GM19099 (cell line): ENCODE results near the gene CHN2.

Source experiments
- POLR2A ChIP-seq: IDR thresholded peaks from 3 replicates; pipeline ENCODE4 v1.6.1; 2011; ENCODE audit warnings: low read depth; ENCODE audit not compliant: insufficient read length; ENCODE audit errors: extremely low read depth

CHN2 gene

GRCh38 chr7:29496355-29497020 is 301.9 kb downstream of the CHN2 start:
- no peak for TF ChIP-seq POLR2A

DNA sequence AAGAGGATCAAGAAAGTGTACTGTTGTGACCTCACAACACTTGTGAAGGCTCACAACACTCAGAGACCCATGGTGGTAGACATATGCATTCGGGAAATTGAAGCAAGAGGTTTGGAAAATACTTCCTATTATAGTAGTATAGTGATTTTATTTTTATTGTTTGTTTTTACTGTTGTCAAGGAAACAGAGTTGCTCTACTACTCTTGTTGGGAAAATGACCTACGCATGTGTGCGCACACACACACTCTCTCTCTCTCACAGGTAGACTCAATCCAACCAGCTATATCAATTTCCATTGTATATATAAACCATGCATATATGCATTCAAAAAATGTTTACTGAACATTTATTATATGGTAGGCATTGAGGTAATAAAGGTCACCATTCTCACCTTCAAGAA is 305.4 kb downstream of the CHN2 start:
- no peak for TF ChIP-seq POLR2A

DNA sequence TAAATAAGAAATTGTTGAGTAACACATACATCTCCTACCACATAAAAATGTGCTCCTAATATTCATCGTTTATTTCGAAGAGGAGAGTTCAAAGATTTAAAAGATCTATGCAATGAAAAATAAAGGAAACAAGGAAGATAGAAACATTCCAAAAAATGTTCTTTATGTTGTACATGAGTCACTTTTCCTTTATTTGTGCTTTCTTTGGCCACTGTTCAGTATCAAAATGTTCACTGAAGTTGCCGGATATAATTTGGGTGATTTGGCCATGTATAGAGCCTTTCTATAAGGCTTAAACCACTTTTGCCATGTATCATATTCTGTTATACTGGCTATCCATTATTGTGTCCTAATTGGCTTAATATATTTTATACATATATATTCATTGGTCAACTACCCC is 306.1 kb downstream of the CHN2 start:
- TF ChIP-seq POLR2A = no peak

DNA sequence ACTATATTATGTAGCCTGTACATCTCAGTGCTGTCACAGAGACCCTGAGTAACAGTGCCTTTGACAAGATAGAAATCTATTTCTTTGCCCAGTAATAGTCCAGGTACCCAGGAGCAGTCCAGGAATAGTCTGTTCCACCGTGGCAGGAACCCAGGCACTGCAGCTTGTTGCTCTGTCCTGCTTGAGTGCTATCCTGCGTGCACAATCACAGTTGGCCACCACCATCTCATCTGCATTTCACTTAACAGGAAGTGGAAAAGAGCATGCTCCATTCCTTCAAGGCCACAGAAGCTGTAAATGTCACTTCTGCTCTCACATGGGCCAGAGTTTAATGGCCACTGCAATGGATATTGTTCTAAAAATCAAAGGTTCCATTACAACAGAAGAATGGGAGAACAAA is 307.6 kb downstream of the CHN2 start:
- no peak for TF ChIP-seq POLR2A

GRCh38 chr7:29505931-29506330 is 311.4 kb downstream of the CHN2 start:
- no peak for TF ChIP-seq POLR2A

DNA sequence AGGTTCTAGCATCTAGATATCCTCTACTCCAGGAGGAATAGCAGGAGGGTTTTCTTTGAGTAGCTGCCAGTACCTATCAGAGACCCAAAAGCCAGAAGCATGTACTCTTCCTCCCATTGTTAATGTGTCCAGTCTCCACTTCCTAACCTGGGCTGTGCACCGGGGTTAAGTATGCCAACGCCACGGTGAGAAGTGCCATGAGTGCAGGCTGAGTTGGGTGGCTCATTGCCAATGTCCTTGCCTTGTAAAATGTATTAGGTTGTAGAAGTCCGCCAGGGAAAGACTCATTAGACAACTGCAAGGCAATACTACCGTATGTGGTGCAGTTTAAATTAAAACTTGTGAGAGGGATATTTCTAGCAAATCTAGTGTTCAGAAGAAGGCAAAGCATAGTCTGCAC is 314.0 kb downstream of the CHN2 start:
- TF ChIP-seq POLR2A = no peak

- no peak for TF ChIP-seq POLR2A
Measured at GRCh38 chr7:29510028-29510427, 315.5 kb downstream of the CHN2 start.

- no peak for TF ChIP-seq POLR2A
Measured at GRCh38 chr7:29511337-29511736, 316.8 kb downstream of the CHN2 start.

DNA sequence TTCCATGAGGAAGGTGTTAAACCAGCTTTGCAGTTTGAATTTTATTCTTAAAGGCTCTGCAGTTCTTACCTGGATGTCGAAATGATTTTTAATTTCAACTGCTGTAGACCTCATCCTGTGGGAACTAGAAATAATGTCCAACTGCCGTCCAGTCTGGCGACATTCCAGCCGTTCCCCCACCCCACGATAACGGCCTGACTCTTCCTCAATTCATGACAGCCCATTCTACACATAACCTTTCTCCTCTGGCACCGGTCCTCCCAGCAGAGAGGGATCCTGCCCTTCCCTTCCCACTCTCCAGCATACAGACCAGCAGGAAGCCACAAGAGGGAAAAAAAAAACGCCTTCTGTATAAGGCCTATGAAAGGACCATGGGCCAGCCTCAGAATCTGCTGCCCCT is 317.3 kb downstream of the CHN2 start:
- no peak for TF ChIP-seq POLR2A

DNA sequence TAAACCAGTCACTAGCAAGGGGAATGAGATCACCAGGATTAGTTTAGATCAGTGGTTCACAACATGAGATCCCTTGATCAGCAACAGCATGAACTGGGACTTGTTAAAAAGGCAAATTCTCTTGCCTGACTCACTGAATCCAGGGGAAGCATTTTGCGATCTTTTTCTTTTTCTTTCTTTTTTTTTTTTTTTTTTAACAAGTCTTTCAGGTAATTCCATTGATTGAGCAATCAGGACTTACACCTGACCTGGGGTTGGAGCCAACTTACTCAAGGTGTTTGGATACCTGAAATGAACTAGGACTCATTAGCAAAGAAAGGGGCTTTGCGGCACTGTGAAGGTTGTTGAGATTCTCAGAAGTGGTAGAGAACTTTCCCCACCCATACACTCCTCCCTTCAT is 321.9 kb downstream of the CHN2 start:
- no peak for TF ChIP-seq POLR2A

DNA sequence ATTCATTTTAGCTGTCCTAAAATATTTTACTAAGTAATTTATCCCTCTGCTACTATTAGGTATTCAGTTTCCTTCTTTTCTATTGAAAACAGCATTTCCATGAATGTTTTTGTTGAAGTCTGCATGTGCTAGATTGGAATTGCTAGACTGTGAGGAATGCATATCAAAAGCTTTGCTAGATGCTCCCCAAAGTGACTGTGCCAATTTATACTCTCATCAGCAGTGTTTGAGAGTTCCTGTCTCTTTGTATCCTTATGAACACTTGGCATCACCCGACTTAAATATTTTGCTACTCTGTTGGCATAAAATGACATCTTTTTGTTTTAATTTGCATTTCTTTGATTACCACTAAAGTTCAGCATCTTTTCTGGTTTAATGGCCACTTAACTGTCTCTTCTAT is 324.0 kb downstream of the CHN2 start:
- no peak for TF ChIP-seq POLR2A

GRCh38 chr7:29523728-29524127 is 329.2 kb downstream of the CHN2 start:
- TF ChIP-seq POLR2A = no peak

DNA sequence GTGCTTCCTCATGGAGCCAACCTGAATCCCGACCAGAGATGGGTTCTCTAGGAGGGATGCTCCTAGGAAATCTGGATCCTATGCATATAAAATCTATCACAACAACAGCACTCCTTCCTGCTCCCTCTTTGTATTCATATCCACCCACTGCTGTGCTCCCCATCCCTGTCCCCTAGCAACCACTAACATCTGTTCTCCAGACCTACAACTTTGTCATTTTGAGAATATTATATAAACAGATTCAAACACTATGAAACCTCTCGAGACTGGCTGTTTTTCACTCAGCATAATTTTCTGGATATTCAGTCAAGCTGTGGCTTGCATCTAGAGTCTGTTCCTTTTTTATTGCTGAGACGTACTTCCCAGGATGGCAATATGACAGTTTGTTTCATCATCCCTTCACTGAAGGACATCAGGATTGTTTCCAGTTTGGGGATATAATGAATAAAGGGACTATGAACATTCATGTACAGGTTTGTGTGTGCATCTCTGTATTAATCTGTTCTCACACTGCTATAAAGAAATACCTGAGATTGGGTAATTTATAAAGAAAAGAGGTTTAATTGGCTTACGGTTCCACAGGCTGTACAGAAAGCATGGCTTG is 333.0 kb downstream of the CHN2 start:
- TF ChIP-seq POLR2A = no peak
